ENCODE results near the gene UIMC1. TPM values are rescaled to one million over a fixed set of nuclear protein-coding genes. Genes with fewer than 3 reads are reported as not detected.

Gene UIMC1
- total RNA-seq, 1 experiment from 2014 or later: 20.7 TPM

DNA sequence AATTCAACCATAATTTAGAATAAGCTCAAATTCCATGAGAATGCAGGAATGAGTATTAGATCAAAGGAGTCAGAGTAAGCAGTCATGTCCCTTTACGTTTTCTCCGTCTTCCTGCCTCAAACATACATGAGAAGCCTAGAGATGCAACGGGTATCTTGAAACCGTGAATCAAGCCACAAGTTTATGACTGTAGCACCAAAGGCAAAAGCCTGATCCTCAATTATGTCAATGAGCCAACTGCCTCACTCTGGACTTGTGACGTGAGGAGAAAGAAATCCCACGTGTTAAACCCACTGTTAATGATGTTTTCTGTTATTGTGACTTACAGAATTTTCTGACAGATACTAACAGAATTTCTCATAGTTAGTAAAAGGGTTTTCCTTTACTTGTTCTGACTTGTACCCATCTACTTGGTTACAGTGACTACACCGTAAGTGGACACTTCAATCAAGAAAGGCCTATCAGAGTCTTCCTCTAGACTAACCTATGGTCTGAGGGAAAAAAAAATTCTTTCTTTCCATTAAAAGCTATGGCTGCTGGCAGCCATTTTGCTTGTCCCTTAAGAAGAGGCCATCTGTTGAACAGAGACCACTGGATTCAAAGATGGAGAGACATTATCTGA lies 72.2 kb downstream of the UIMC1 start:
- no peaks in the 10 kb centered on the region for H3K9me2 ChIP-seq (replicated peaks; ENCODE audit: low read length)
- H3K36me3 ChIP-seq (ENCODE audit: low read depth, low read length): peaks cover 20% of the 10 kb centered on the region; the same call in 1 of the 2 replicates
- TF ChIP-seq EZH2phosphoT487 (IDR thresholded peaks at IDR 0.05; ENCODE audit: borderline replicate concordance, low read length) (no peak), EZH2 (IDR thresholded peaks at IDR 0.05; ENCODE audit: low read length, unreplicated experiment) (no peak)
- TF ChIP-seq, protein P1, sequence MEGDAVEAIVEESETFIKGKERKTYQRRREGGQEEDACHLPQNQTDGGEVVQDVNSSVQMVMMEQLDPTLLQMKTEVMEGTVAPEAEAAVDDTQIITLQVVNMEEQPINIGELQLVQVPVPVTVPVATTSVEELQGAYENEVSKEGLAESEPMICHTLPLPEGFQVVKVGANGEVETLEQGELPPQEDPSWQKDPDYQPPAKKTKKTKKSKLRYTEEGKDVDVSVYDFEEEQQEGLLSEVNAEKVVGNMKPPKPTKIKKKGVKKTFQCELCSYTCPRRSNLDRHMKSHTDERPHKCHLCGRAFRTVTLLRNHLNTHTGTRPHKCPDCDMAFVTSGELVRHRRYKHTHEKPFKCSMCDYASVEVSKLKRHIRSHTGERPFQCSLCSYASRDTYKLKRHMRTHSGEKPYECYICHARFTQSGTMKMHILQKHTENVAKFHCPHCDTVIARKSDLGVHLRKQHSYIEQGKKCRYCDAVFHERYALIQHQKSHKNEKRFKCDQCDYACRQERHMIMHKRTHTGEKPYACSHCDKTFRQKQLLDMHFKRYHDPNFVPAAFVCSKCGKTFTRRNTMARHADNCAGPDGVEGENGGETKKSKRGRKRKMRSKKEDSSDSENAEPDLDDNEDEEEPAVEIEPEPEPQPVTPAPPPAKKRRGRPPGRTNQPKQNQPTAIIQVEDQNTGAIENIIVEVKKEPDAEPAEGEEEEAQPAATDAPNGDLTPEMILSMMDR (conservative IDR thresholded peaks at IDR 0.05; ENCODE audit: low read depth, low read length): no peak
- no peak overlapping the region for H3K4me3 ChIP-seq (ENCODE audit: low read length)
- intact Hi-C loops (cut with micrococcal nuclease): no loop called here
- CTCF ChIA-PET: interaction anchor here (1.5 kb wide), 1 partner anchor 274 kb away, joined by 5 read pairs; no protein-coding TSS in a partner anchor
- H3K79me2 ChIP-seq (ENCODE audit: low read length): no peaks in the 10 kb centered on the region
- DNase-seq: no peak
- no peak overlapping the region for H3K4me2 ChIP-seq (ENCODE audit: low read length)
- no peaks in the 10 kb centered on the region for H3K4me1 ChIP-seq (ENCODE audit: insufficient read depth, low read length)
- no peak for ATAC-seq
- no peaks in the 10 kb centered on the region for H3K27me3 ChIP-seq (ENCODE audit: low read length)
- H4K20me1 ChIP-seq (ENCODE audit: low read length): no peaks in the 10 kb centered on the region
- no peak overlapping the region for H3K9ac ChIP-seq (ENCODE audit: low read length)
- H2AFZ ChIP-seq (ENCODE audit: low read length): no peak overlapping the region
- no peak overlapping the region for H3K27ac ChIP-seq (ENCODE audit: low read length)
- H3K9me3 ChIP-seq (ENCODE audit: low read length): no peaks in the 10 kb centered on the region
- no TSS peak for BruUV-seq (replicated peaks)
- H3F3A ChIP-seq (ENCODE audit: low read length, unreplicated experiment): no peaks in the 10 kb centered on the region
- POLR2A ChIA-PET (ENCODE audit: unreplicated experiment): no interaction called here

DNA sequence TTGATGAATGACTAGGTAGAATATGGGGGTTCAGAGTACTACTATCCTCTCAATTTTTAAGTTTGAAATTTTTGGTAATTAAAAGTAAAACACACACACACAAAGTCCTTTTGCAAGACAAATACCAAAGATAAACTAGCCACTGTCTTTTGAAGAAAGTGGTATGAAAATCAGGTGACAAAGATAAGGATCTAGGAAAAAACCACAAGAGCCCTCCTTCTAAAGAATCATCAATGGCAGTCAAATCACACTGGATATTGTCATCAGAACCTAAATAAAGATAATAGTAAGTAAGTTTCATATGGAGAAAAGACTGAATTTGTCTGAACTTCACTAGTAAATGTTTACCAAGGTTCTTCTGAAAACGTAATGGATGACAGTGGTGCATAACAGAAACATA lies 76.9 kb downstream of the UIMC1 start:
- H3K27ac ChIP-seq (ENCODE audit: low read length): no peak overlapping the region
- ATAC-seq (no peak), DNase-seq (no peak)
- ChIA-PET POLR2A (ENCODE audit: unreplicated experiment) (no interaction called here), CTCF (no interaction called here)
- H3K9me2 ChIP-seq (replicated peaks; ENCODE audit: low read length): no peaks in the 10 kb centered on the region
- no TSS peak for BruUV-seq (replicated peaks)
- no peaks in the 10 kb centered on the region for H3K9me3 ChIP-seq (ENCODE audit: low read length)
- no peaks in the 10 kb centered on the region for H3F3A ChIP-seq (ENCODE audit: low read length, unreplicated experiment)
- TF ChIP-seq, protein P1 (conservative IDR thresholded peaks at IDR 0.05; ENCODE audit: low read depth, low read length): no peak
- TF ChIP-seq EZH2phosphoT487 (IDR thresholded peaks at IDR 0.05; ENCODE audit: borderline replicate concordance, low read length): no peak
- intact Hi-C loops (cut with micrococcal nuclease): no loop called here
- no peaks in the 10 kb centered on the region for H3K79me2 ChIP-seq (ENCODE audit: low read length)
- H4K20me1 ChIP-seq (ENCODE audit: low read length): no peaks in the 10 kb centered on the region
- H3K9ac ChIP-seq (ENCODE audit: low read length): no peak overlapping the region
- no peak overlapping the region for H3K4me2 ChIP-seq (ENCODE audit: low read length)
- H3K36me3 ChIP-seq (ENCODE audit: low read depth, low read length): peaks cover 20% of the 10 kb centered on the region; the same call in 1 of the 2 replicates
- no peak overlapping the region for H3K4me3 ChIP-seq (ENCODE audit: low read length)
- H3K27me3 ChIP-seq (ENCODE audit: low read length): no peaks in the 10 kb centered on the region
- no peaks in the 10 kb centered on the region for H3K4me1 ChIP-seq (ENCODE audit: insufficient read depth, low read length)
- no peak overlapping the region for H2AFZ ChIP-seq (ENCODE audit: low read length)

DNA sequence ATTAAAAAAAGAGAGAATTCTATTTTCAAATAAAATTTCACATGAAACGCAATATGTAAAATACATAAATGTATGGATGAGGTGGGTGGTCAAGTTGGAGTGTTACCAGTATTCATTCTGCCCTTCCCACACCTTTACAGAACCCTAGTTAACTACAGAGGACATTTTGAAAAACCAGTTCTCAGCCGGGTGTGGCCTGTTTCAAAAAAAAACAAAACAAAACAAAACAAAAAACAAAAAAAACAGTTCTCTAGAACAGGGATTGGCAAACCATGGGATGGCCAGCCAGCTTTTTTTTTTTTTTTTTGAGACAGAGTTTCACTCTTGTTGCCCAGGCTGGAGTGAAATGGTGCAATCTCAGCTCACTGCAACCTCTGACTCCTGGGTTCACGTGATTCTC lies 79.0 kb downstream of the UIMC1 start:
- no peak overlapping the region for H2AFZ ChIP-seq (ENCODE audit: low read length)
- H4K20me1 ChIP-seq (ENCODE audit: low read length): no peaks in the 10 kb centered on the region
- no peaks in the 10 kb centered on the region for H3K4me1 ChIP-seq (ENCODE audit: insufficient read depth, low read length)
- POLR2A ChIA-PET (ENCODE audit: unreplicated experiment): no interaction called here
- no peak for DNase-seq
- H3K9me2 ChIP-seq (replicated peaks; ENCODE audit: low read length): no peaks in the 10 kb centered on the region
- H3F3A ChIP-seq (ENCODE audit: low read length, unreplicated experiment): no peaks in the 10 kb centered on the region
- no peak for ATAC-seq
- peaks cover 18% of the 10 kb centered on the region; the same call in 1 of the 2 replicates for H3K36me3 ChIP-seq (ENCODE audit: low read depth, low read length)
- no peak overlapping the region for H3K4me3 ChIP-seq (ENCODE audit: low read length)
- no peaks in the 10 kb centered on the region for H3K79me2 ChIP-seq (ENCODE audit: low read length)
- H3K9ac ChIP-seq (ENCODE audit: low read length): no peak overlapping the region
- no peak overlapping the region for H3K4me2 ChIP-seq (ENCODE audit: low read length)
- intact Hi-C loops (cut with micrococcal nuclease): no loop called here
- no peaks in the 10 kb centered on the region for H3K9me3 ChIP-seq (ENCODE audit: low read length)
- TF ChIP-seq EZH2phosphoT487 (IDR thresholded peaks at IDR 0.05; ENCODE audit: borderline replicate concordance, low read length): no peak
- no peak for TF ChIP-seq EZH2 (IDR thresholded peaks at IDR 0.05; ENCODE audit: low read length, unreplicated experiment)
- TF ChIP-seq, protein P1 (conservative IDR thresholded peaks at IDR 0.05; ENCODE audit: low read depth, low read length): no peak
- H3K27me3 ChIP-seq (ENCODE audit: low read length): no peaks in the 10 kb centered on the region
- no peak overlapping the region for H3K27ac ChIP-seq (ENCODE audit: low read length)
- BruUV-seq (replicated peaks): no TSS peak
- CTCF ChIA-PET: interaction anchor here (1.6 kb wide), 1 partner anchor 267 kb away, joined by 5 read pairs; no protein-coding TSS in a partner anchor

Data from PC-3 (cell line).